HL-60/S4 treated with phorbol 12-myristate 13-acetate at 8.2 ng/mL for 4 days and 3 days (cell line): Measurements from ENCODE around the gene PPP6R1.

ENCODE experiments used
- in situ Hi-C: fragments of 300-500 bp; cut with MboI; formaldehyde crosslinking; loops from 2 replicates; pipeline ENCODE4 v1.15.0; 2022; ENCODE audit warnings: low sequenced_read_pairs

Gene PPP6R1

DNA sequence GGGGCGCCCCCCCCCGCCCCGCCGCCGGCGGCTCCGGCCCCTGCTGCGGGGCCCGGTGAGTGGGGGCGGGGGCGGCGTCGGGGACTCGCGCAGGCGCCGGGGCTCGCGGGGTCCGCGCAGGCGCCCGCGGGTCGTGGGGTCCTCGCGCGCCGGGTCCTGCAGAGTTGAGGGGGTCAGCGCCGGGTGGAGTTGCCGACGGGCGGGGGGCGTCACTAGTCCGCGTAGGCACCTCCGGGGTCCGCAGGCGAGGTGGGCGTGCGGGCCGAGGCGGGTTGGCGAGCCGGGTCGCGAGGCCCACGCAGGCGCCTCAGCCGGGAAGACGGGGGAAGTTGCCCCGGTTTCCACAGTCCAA, 365 bp downstream of the PPP6R1 start:
- in situ Hi-C loops = no loop called here

DNA sequence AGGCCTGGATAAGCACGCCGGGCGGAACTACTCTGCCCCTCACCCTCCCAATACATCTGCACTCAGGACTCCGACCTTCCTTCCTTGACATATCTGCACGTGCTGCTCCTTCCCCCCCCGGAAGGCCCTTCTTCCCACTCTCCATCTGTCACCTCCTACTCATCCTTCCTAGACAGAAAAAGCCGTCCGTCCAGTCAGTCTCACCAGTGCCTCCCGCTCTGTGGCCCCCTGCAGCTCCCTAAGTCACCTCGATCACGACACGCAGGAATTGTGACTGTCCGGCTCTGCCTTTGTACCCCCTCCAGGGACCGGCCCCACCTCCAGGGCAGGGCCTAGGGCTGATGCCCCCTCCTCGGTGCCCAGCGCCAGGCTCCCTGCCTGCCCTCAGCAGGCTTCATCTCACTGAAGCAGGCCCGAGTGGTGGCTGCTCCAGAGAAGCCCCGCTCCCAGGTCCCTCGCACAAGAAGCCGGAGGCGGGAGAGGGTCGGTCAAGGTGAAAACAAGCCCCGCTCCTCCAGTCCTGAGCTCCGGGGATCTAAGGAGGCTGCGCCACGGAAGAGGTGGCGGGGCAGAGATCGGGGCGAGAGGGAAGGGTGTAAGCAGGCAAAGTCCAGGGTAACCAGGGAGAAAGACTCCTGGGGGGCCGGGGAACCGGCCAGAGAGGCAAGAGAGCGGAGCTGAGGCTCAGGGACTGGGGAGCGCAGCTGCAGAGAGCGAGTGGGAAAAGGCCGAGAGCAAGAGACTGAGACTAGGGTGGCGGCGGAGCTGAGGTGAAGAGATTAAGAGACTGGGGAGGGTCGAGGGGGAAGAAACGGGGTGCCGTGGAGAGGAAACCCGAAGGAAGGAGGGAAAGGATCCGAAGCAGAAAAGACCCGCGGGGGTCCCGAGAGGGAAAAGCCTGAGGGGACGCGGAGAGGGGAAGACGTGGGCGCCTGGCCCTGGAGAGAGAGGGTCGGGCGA, 1.1 kb downstream of the PPP6R1 start:
- in situ Hi-C loops = no loop called here

DNA sequence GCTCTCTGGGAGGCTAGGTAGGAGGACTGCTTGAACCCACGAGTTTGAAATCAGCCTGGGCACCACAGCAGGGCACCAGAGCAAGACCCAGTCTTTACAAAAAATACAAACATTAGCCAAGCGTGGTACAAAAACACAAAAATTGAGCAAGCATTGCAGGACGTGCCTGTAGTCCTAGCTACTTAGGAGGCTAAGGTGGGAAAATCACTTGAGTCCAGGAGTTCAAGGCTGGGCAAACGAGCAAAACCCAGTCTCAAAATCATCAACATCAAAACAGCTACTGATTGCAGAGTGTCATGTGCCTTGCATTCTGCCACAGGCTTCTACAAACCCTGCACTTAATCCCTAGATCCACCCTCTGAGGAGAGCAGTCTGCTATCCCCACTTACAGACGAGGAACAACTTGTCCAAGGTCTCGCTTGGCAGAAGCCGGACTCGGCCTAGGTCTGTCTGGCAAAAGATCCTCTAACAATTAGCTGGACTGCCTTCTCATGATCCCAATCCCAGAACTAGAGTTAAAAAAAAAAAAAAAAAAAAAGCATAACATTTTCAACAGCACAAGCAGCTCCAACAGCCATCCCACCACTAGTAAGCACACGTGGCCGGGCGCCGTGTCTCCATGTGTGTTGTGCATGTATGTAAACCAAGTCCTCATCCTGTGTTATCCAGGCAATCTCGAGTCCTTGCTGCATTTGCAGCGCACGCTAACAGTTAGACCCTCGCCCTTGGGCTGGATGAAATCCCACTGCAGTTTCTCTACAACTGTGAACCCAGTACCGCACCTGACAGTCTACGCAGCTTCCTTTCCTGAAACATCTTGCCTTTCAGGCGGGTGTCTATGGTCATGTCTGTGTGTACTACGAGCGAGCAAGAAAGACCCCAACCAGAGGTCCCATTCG, 2.0 kb downstream of the PPP6R1 start:
- in situ Hi-C loops = no loop called here

DNA sequence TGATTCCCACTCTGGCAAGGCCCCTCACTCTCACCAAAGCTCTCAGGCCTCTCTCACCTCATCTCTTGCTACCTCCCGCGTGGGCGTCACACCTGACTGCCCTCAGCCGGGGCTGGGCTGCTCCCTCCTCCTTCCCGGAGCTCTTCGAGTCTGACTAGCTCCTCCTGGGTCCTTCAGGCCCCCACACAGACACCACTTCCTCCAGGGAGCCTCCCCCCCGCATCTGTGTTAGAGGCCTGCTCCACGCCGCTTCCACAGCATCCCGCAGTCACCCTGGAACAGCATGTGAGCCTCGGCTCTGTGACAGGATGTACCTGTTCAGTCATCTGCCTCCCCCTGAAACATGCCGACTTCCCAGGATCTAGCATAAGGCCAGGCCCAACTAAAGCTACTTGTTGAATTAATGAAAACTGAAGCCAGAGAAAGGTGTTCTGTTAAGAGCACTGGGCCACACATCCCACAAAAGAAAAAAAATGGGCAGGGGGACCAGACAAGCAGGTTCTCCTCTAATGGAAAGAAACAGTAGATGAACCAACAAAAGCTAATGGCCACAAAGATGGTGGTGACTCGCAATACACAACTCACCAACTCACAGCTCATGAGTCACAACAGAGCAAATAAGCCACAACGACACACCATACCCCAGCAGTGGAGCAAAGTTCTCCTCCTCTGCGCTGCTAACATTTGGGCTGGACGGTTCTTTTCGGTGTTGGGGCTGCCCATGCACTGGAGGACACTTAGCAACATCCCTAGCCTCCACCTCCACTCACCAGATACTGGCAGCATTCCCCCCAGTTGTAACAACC, 3.0 kb downstream of the PPP6R1 start:
- in situ Hi-C loops = no loop called here

DNA sequence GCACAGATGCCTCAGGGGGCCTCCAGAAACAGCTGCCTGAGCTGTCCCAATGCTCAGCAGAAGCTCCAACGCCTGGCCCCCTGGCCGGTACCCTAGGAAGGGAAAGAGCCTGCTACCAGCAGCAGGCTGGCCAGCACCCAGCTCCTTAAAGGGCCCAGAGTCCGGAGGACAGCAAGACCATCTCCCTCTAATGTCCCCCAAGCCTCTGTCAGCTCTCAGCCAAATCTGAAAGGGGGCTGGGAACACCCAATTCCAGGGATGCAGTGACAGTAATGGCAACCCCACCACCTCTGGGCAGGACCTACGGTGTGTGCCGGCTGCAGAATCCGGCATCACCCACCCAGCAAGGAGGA, 4.2 kb downstream of the PPP6R1 start:
- in situ Hi-C loops = no loop called here

DNA sequence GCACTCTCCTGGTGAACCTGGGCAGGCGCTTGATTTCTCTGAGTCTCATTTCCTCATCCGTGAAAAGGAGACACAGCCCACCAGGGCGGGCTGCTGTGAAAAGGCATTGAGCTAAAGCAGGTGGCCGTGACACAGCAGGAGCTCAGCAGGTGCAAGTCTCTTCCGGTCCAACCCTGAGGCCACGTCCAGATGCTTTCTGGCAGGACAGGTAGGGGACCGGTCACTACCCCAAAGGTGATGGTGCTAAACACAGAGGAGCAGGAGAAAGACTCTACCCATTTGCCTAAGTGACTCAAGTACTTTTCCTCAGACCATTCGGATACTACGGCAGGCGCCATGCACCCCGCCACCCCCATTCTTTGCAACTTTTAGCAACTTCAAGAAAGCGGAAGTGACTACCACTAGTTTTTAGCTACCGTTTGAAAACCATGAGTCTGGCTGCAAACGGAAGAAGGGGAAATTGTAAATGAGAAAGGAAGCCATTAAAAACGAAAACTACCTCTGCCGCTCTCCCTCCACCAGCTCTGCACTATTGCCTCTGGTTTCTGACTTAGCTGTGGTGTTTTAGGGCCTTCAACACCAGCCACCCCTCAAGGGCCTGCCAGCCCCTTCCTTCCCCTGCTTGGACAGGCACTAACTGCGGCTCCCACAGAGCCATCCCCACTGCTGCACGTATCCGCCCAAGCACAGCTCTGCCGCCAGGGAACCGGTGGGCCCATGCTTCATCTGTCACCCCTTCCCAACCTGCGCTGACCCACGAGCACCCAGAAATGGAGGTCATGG, 4.8 kb downstream of the PPP6R1 start:
- in situ Hi-C loops = no loop called here

DNA sequence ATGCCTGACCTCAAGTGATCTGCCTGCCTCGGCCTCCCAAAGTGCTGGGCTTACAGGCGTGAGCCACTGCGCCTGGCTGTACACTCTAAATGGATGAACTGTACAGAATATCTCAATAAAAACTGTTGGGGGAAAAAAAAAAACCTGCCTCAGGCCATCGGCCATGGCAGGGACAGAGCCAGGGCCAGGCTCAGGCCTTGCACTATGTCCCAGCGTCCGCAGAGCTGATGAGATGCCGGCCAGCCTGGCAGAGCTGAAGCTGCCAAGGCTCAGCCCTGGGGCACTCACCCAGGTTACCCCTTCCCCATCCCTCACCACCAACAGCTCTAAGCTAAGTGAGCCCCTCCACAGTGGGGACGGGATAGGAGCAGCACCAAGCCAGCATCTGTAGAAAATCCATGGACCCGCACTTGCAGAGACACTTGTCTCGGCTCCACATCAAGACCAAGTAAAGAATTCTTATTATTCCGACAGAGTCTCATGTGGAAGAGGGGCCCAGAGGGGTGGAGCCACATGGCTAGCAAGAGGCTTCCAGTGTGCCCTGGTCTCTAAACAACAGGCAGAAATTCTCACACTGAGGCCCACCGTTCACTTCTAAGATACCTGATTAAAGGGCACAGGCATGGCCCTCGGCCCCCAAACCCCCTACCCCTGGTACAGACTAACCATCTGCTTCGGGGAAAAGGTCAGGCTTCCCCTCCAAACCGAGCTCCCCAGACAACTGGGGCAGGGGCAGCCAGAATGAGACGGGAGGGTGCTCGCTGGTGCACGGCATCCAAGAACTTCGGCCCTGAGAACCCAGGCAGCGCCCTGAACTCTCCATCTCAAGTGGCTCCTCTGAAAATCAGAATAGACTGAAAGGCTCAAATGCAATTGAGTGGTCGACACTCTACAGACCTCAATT, 5.8 kb downstream of the PPP6R1 start:
- in situ Hi-C loops = no loop called here

DNA sequence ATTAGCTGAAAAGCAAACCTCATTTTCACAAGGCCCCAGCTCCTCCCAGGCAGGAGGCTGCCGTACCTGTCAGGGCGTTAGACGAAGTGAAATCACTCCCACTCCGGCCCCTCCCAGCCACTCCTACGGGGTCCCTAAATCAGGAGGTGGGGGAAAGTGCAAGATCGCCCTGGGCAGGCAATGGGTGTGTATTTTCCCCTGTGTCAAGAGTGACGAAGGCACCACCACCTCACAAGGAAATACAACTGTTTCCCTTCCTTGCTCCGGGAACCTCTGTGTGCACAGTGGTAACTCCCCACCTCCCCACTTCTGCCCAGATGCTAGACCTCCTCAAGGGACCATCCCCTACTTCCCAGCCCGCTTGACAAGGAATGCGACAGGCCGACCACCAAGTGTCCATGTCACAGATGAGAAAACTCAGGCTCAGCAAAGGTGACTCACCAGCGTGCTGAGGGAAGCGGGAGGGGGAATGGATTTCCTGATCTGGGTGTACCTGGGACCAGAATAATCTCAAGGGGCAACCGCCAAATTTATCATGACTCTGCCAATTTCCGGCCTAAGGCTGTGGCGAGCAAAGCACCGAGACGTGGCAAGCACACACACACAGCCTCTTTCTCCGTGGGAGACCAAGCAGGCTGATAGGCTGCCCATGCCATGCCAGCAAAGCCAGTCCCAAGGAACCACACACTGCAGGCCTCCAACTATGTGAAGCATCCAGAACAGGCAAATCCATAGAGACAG, 7.3 kb downstream of the PPP6R1 start:
- in situ Hi-C loops = no loop called here

DNA sequence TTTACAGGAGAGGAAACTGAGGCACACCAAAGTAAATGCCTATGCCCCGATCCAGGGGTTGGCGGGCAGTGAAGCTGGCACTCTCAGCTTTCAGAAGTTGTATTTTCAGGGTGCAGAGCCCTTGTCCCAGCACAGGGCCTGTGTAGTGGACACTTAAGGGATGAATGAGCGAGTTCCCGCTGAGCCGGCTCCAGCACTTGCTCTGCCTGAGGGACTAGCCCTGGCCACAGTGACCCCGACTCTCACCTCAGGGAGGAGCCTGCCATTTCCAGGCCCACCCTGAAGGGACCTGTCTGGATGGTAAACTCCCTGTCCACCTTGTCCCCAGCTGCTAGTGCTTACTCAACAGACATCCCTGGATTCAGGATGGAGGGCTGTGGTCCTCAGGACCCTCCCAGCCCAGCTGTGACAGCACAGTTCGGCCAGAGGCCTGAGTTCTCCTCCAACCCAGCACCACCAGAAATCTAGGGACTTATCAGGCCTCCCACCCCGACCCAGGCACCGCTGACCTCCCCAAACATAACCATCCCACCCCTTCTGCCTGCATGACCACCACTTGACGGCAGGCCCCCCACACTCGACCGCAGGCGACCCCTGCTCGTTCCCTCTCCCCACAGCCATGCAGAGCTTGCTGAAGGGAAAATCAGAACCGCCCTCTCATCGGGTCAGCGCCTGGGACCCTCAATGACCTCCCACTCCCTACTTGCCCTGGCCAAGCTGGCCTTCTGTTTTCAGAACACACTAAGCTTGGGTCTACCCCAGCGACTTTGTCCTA, 8.4 kb downstream of the PPP6R1 start:
- in situ Hi-C loops = no loop called here

DNA sequence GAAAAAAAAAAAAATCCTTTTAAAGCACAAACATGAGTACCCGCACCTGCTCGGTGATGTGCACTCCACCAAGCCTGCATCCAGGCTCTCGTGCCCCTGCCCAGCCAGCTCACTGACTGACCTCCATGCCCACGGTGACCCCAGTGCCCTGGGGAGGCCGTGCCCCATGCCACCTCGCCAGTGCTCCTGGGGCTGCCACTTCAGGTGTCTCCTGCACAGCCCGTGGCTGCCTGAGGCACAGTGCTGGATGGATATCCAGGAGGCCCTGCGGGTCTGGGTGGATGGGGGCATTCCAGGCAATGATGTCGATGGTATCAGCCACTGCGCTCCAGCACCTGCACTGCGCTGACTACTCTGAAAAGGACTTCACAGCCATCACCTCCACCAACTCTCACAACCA, 9.0 kb downstream of the PPP6R1 start:
- in situ Hi-C loops = no loop called here

DNA sequence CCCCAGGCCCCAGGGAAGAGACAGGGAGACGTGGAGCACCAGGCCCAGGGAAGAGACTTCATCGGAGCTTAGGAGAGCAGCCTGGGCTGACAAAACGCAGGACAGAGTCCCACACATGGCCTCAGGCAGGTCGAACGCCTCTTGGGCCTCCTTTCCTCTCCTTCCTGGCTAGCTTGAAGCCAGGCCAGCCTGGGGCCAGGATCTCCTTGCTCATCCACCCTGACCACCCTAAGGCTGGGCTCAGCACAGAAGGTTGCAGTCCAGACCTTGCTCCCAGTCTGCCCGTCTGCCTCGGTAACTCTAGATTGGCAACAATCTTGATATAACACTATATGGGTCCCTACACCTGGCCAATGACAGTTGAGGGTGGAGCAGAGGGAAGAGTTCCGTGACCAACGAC, 10.1 kb downstream of the PPP6R1 start:
- in situ Hi-C loops = no loop called here

DNA sequence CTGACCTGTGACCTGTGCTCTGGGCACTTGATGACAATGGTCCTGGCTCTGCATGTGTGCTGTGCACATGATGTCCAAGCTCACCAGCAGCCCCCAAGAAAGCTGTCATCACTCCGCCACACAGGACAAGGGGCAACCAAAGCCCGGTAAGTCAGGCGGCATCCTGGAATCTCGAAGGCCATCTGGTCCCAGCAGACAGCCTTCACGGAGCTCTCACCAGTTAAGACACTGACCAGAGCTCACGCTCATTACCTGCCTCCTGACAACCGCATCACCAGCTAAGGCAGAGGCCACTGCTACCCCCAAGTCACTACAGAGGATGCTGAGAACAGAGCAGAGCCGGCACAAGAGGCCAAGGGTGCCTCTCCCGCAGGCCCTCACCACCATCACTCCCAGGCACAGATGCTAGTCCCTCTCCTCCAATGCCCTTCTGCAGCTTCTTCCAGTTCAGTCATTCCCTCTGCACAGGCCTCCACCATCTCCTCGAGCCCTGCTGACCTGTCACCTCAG, 10.6 kb downstream of the PPP6R1 start:
- in situ Hi-C loops = no loop called here

DNA sequence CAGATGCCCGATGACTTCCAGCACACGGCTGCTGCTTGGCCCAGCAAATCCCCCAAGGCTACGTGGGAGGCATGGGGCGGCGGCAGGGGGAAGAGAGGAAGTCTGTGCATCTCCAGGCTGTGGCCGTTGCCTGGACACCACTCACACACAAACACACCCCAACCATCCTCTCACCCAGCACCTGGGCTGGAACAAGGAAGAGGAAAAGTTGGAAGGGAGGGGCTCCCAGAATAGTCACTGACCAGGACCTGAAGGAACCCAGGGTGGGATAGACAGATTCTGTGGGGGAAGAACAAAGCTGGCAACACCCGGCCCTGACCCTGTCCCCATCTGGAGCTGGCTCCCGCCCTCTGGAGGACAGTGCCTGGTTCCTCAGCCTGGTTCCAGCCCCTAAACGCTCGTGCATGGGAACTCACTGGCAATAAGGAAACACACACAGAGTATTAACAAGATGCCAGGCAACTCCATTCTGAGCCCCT, 11.2 kb downstream of the PPP6R1 start:
- in situ Hi-C loops = no loop called here

DNA sequence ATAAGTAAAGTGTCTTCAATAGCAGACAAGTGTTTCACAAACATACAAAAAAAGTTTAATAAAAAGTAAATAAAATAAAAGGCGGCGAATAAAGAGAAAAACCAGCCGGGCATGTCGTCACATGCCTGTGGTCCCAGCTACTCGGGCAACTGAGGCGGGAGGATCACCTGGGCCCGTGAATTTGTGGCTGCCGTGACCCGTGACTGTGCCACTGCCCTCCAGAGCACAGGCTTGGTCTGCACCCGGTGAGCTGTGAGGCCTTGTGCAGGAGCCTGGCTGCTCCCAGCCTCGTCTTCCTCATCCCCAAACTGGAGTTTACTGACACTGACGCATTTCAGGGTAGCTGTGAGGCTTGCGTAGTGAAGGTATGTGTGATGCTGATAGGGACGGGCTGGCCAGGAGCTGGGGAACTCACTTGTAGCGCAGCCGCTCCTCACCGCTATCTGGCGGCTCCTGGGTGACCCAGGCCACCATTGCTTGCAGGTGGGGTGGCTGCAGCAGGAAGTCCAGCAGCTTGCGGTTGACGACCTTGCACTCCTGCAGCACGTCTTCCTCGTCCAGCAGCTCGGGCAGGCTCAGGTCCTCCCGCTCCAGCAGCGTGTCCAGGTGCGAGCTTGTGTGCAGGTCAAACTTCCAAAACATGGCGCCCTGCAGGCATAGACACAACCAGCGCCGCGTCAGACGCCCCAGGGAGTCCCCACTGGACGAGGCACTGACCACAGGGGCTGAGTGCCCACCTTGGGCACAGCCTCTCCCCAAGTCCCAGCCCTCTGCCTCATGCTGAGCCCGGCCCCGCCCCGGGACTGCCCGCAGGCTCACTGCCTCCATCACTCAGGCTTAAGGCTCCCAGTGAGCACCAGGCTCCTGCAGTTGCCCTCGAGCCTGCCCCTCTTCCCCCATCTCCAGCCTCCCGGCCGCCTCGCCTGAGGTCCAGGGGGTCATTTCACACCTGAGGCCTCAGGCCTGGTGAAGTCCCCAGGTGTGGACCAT, 12.1 kb downstream of the PPP6R1 start:
- in situ Hi-C loops = no loop called here

DNA sequence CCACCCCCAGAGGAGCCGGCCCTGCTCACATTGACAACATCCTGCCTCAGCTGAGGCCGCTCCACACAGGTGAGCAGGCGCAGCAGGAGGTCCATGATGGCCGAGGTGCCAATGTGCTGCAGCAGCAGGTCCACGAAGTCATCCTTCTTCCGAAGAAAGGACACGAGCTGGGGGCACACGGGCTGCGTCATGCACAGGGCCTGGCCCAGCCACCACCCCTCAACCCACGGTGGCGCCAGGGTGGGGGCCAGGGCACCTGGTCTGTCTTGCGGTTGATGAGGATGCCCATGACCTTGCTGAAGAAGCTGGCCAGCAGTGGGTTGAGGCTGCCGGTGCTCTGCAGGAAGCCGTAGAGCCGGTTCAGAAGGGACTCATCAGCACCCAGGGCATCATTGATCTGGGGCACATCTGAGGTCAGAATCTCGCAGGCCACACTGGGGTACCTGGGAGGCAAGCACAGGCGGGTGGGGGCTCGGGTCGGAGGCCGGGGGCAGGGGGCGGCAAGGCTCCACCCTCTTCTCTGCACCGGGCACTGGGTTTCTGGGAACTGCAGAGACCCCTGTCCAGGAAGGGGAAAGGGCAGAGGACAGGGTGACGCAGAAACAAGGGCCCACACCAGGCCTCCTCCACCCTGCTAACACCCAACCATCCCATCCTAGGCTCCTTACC, 13.4 kb downstream of the PPP6R1 start:
- in situ Hi-C loops = no loop called here
